Heart right ventricle (tissue), 16 donors: Measurements from ENCODE around the gene UBE2D1. TPM values are rescaled to one million over a fixed set of nuclear protein-coding genes. Genes with fewer than 3 reads are reported as not detected.

Source experiments
- ATAC-seq, 8 donors: fragments of 200-7000 bp; cut with Tn5 transposase; one replicate each; pipeline ENCODE4 v1.9.1; 2020; ENCODE audit warnings: mild to moderate bottlenecking in 8 of 8, moderate library complexity in 8 of 8, moderate number of reproducible peaks in 1 of 8
- DNase-seq, 2 donors: peaks; one replicate each; pipeline ENCODE4 v3.0.0-alpha.2; 2020
- H3K27ac ChIP-seq, 10 donors: fragments of 200-600 bp; sonication (generic) in 2 of 10; one replicate each; pipeline versions ENCODE4 v1.5.0 to v1.8.0; 2020 to 2022; ENCODE audit warnings: mild to moderate bottlenecking in 3 of 10
- H3K27me3 ChIP-seq, 7 donors: fragments of 200-600 bp; one replicate each; pipeline ENCODE4 v1.8.0; 2021 to 2022; ENCODE audit warnings: mild to moderate bottlenecking in 2 of 7
- H3K36me3 ChIP-seq, 9 donors: fragments of 200-600 bp; sonication (generic) in 1 of 9; one replicate each; pipeline versions ENCODE4 v1.5.0 to v1.8.0; 2020 to 2022; ENCODE audit warnings: mild to moderate bottlenecking in 2 of 9
- H3K4me1 ChIP-seq, 9 donors: fragments of 200-600 bp; sonication (generic) in 1 of 9; one replicate each; pipeline versions ENCODE4 v1.5.0 to v1.8.0; 2020 to 2022; ENCODE audit warnings: mild to moderate bottlenecking in 4 of 9
- H3K4me3 ChIP-seq, 10 donors: fragments of 200-600 bp; sonication (generic) in 2 of 10; one replicate each; pipeline versions ENCODE4 v1.5.0 to v1.8.0; 2020 to 2022; ENCODE audit warnings: mild to moderate bottlenecking in 7 of 10, moderate library complexity in 2 of 10
- H3K9me3 ChIP-seq, 11 donors: fragments of 200-600 bp in 10 of 11; sonication (generic) in 2 of 11; one replicate each; pipeline versions ENCODE4 v1.5.0 to v1.8.0; 2013 to 2022; ENCODE audit warnings: mild to moderate bottlenecking in 2 of 11, control low read depth in 1 of 11, moderate library complexity in 1 of 11
- CTCF ChIP-seq, 9 donors: fragments of 200-600 bp; sonication (generic) in 2 of 9; IDR thresholded peaks; one replicate each; pipeline versions ENCODE4 v1.5.0 to v1.8.0; 2021 to 2022; ENCODE audit warnings: antibody characterized with exemption in 9 of 9, mild to moderate bottlenecking in 5 of 9, moderate library complexity in 1 of 9
- WGBS, 2 donors: extraction: QIAGEN DNeasy Blood & Tissue Kit; methylation state at CpG; one replicate each; pipeline ENCODE4 v1.1.7; 2013; ENCODE audit warnings: inconsistent platforms in 1 of 2; 5-methylcytosine and 5-hydroxymethylcytosine counted together
- intact Hi-C, 10 donors: fragments of 100-400 bp; cut with DNase I; formaldehyde crosslinking; loops; one replicate each; pipeline versions ENCODE4 v1.11.1 to v1.14.2; 2022
- polyA plus RNA-seq, 2 donors: library from polyadenylated mRNA; stranded (reverse); fragments of 200-250 nt; gene quantifications; one replicate each; pipeline ENCODE4 v1.2.3, GENCODE V29; 2013
- total RNA-seq, 10 donors: library from RNA; stranded (reverse); fragmentation: NEBNext Ultra II Directional in 3 of 10; extraction: Animal tissue kit (Norgen Biotek cat#: 25700) in 3 of 10; gene quantifications; one replicate each; pipeline versions ENCODE4 v1.2.1 to v1.2.4, GENCODE V29; 2021 to 2023
- donor health status: Arrhythmogenic right ventricular cardiomyopathy.
- donor health status: ischemic (EF 13 %, LVEDD 7.1; RV severe dilation, severe dysfunction).
- donor health status: healthy with polysubstance abuse.
- donor health status: DM: no; HTN: yes; CAD: no.
- donor health status: DM: no; HTN: no; CAD: no.
- donor health status: ischemic (EF 25% LVEDD 6.9; RV normal size, moderate dysfunction).
- donor health status: ischemic (EF 25% LVEDD 5.7; RV mildly dilated, moderate dysfunction).
- donor health status: healthy.
- donor health status: DM: yes; HTN: yes; CAD: no.
- donor health status: Ischemic cardiomyopathy.
- donor health status: ischemic (EF 35%, LVEDD 5.7; RV mildly dilated, moderate dysfunction).
- donor health status: nonischemic (EF 11% LVEDD 7.7; RV severe dilation, severe dysfunction).
- donor health status: DM: yes; HTN: yes; CAD: no.
- donor health status: PGD.
- donor health status: ischemic (EF 29% LVEDD 5.4; RV normal size, mild dysfunction).
- donor health status: nonischemic (EF 23%, LVEDD 6.1; RV moderate dilation, normal function).

The UBE2D1 gene
- total and polyA plus RNA-seq, 12 donors = 12.2 to 71.0 (median 59.5) TPM

- no peak for TF ChIP-seq CTCF (IDR thresholded peaks at IDR 0.05)
- Histone ChIP-seq H3K4me1 (no peaks in the 10 kb centered on the region), H3K27ac (no peak overlapping the region), H3K9me3 (no peaks in the 10 kb centered on the region), H3K27me3 (peaks cover 0 to 21% (median 0%) of the 10 kb centered on the region in 7 donors), H3K36me3 (no peaks in the 10 kb centered on the region), H3K4me3 (no peak overlapping the region)
- ATAC-seq = no peak
- intact Hi-C loops = loop anchor here in 1 of 10 donors (10.0 kb wide), 1 partner anchor 87 kb away; no protein-coding TSS in a partner anchor
- 88 to 93% methylated on average over 3 of the region's 3 CpGs for WGBS, 2 donors
- DNase-seq = no peak
Measured at GRCh38 chr10:58307676-58308075, 27.1 kb upstream of the UBE2D1 start.

- Histone ChIP-seq H3K27me3 (peaks cover 0 to 8% (median 0%) of the 10 kb centered on the region in 7 donors), H3K36me3 (no peaks in the 10 kb centered on the region), H3K9me3 (no peaks in the 10 kb centered on the region), H3K4me3 (no peak overlapping the region), H3K4me1 (no peaks in the 10 kb centered on the region), H3K27ac (no peak overlapping the region)
- TF ChIP-seq CTCF (IDR thresholded peaks at IDR 0.05) = no peak
- no peak for ATAC-seq
- DNase-seq = no peak
- intact Hi-C loops = no loop called here
Measured at GRCh38 chr10:58311026-58311425, 23.8 kb upstream of the UBE2D1 start.

- Histone ChIP-seq H3K27me3 (no peaks in the 10 kb centered on the region), H3K36me3 (no peaks in the 10 kb centered on the region), H3K27ac (no peak overlapping the region), H3K9me3 (no peaks in the 10 kb centered on the region), H3K4me1 (peaks cover 0 to 2% (median 0%) of the 10 kb centered on the region in 9 donors), H3K4me3 (no peak overlapping the region)
- DNase-seq = no peak
- intact Hi-C loops = no loop called here
- TF ChIP-seq CTCF (IDR thresholded peaks at IDR 0.05) = no peak
- ATAC-seq = no peak
Measured at GRCh38 chr10:58316874-58317273, 17.9 kb upstream of the UBE2D1 start.

- H3K4me3 ChIP-seq = no peak overlapping the region
- no peaks in the 10 kb centered on the region for H3K27me3 ChIP-seq
- no peaks in the 10 kb centered on the region for H3K36me3 ChIP-seq
- no peak overlapping the region for H3K27ac ChIP-seq
- peaks cover 0 to 17% (median 0%) of the 10 kb centered on the region in 9 donors for H3K4me1 ChIP-seq
- 61 to 66% methylated on average over 2 of the region's 2 CpGs for WGBS, 2 donors
- intact Hi-C loops = no loop called here
- ATAC-seq (no peak), DNase-seq (no peak)
- TF ChIP-seq CTCF (IDR thresholded peaks at IDR 0.05) = no peak
- no peaks in the 10 kb centered on the region for H3K9me3 ChIP-seq
Measured at GRCh38 chr10:58318346-58318745, 16.5 kb upstream of the UBE2D1 start.
